HL-60 (cell line): ENCODE data around the gene FAM81B.

ENCODE experiments used
- DNase-seq, 2 experiments: peaks; one replicate each; pipeline ENCODE4 v3.0.0-alpha.2; 2010 to 2020; ENCODE audit warnings: low read depth in 1 of 2, low spot score in 1 of 2
- H3K27ac ChIP-seq: fragments of 250-450 bp; sonication (Bioruptor Pico); replicated peaks from 2 replicates; pipeline ENCODE4 v1.5.1; 2020; ENCODE audit warnings: mild to moderate bottlenecking, moderate library complexity
- H3K27me3 ChIP-seq: fragments of 250-450 bp; sonication (Bioruptor Pico); 2 replicates; pipeline ENCODE4 v1.5.1; 2021; ENCODE audit warnings: mild to moderate bottlenecking, moderate library complexity; ENCODE audit not compliant: insufficient read depth, poor library complexity, severe bottlenecking
- H3K4me3 ChIP-seq: replicated peaks from 2 replicates; pipeline ENCODE4 v1.5.1; 2011; ENCODE audit warnings: mild to moderate bottlenecking, control low read depth, low read length; ENCODE audit not compliant: insufficient read depth
- GABPA ChIP-seq: IDR thresholded peaks from 2 replicates; pipeline ENCODE4 v1.6.1; 2012; ENCODE audit warnings: low read depth
- POLR2AphosphoS5 ChIP-seq: IDR thresholded peaks from 2 replicates; pipeline ENCODE4 v1.6.1; 2012; ENCODE audit warnings: low read depth
- SPI1 ChIP-seq: IDR thresholded peaks from 2 replicates; pipeline ENCODE4 v1.6.1; 2012; ENCODE audit warnings: low read depth, mild to moderate bottlenecking, borderline replicate concordance
- TF ChIP-seq, protein P1 (sequence below): IDR thresholded peaks from 2 replicates; pipeline ENCODE4 v1.6.1; 2012; ENCODE audit warnings: low read depth; ENCODE audit not compliant: insufficient replicate concordance
- TF ChIP-seq, protein P2 (sequence below): IDR thresholded peaks from one replicate; pipeline ENCODE4 v1.5.1; 2011; ENCODE audit warnings: low read length, control low read depth, inconsistent platforms; ENCODE audit not compliant: insufficient read depth

Gene FAM81B

DNA sequence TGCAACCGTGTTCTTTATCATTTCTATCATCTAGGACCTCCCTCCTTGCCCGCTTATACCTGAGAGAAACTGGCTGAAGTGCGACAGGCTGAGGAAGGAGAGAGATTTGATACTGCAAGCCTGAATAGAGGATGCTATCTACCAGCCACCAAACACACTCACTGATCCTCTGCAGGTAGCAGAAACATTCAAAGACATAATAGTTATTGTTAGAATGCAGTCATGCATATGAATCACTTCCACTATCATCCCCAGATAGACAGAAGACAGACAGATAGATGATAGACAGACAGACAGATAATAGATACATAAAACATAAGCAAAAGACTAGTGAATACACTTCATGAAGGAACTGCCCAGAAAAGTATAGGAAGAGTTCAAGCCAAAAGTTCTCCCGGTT lies 32.9 kb downstream of the FAM81B start:
- DNase-seq = no peak
- Histone ChIP-seq H3K27ac (no peak overlapping the region), H3K27me3 (no peaks in the 10 kb centered on the region), H3K4me3 (no peak overlapping the region)
- TF ChIP-seq, protein P1, sequence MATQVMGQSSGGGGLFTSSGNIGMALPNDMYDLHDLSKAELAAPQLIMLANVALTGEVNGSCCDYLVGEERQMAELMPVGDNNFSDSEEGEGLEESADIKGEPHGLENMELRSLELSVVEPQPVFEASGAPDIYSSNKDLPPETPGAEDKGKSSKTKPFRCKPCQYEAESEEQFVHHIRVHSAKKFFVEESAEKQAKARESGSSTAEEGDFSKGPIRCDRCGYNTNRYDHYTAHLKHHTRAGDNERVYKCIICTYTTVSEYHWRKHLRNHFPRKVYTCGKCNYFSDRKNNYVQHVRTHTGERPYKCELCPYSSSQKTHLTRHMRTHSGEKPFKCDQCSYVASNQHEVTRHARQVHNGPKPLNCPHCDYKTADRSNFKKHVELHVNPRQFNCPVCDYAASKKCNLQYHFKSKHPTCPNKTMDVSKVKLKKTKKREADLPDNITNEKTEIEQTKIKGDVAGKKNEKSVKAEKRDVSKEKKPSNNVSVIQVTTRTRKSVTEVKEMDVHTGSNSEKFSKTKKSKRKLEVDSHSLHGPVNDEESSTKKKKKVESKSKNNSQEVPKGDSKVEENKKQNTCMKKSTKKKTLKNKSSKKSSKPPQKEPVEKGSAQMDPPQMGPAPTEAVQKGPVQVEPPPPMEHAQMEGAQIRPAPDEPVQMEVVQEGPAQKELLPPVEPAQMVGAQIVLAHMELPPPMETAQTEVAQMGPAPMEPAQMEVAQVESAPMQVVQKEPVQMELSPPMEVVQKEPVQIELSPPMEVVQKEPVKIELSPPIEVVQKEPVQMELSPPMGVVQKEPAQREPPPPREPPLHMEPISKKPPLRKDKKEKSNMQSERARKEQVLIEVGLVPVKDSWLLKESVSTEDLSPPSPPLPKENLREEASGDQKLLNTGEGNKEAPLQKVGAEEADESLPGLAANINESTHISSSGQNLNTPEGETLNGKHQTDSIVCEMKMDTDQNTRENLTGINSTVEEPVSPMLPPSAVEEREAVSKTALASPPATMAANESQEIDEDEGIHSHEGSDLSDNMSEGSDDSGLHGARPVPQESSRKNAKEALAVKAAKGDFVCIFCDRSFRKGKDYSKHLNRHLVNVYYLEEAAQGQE = no peak
- TF ChIP-seq POLR2AphosphoS5 (no peak), GABPA (no peak), SPI1 (no peak)
- TF ChIP-seq, protein P2, sequence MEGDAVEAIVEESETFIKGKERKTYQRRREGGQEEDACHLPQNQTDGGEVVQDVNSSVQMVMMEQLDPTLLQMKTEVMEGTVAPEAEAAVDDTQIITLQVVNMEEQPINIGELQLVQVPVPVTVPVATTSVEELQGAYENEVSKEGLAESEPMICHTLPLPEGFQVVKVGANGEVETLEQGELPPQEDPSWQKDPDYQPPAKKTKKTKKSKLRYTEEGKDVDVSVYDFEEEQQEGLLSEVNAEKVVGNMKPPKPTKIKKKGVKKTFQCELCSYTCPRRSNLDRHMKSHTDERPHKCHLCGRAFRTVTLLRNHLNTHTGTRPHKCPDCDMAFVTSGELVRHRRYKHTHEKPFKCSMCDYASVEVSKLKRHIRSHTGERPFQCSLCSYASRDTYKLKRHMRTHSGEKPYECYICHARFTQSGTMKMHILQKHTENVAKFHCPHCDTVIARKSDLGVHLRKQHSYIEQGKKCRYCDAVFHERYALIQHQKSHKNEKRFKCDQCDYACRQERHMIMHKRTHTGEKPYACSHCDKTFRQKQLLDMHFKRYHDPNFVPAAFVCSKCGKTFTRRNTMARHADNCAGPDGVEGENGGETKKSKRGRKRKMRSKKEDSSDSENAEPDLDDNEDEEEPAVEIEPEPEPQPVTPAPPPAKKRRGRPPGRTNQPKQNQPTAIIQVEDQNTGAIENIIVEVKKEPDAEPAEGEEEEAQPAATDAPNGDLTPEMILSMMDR = no peak

DNA sequence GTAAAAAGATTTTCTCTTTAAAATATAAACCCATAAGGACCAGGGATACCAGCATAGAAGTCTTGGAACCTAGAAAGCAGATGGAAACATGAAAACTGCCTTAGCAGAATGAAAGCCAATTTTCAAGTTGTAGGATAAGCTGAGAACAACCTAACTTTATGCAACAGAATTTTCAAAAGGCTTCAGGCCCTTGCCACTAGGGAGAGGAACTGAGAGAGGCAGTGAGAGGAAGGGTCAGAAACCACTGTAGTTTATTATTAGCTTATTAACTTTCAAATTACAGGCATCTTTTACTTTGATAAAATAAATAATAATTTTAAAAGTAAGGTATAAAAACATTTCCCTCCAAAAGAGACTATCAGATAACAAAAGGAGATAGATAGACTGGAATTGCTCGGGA lies 33.4 kb downstream of the FAM81B start:
- Histone ChIP-seq H3K27me3 (no peaks in the 10 kb centered on the region), H3K27ac (no peak overlapping the region), H3K4me3 (no peak overlapping the region)
- TF ChIP-seq SPI1 = no peak
- TF ChIP-seq, protein P1 = no peak
- no peak for TF ChIP-seq POLR2AphosphoS5
- TF ChIP-seq GABPA = no peak
- TF ChIP-seq, protein P2 = no peak
- DNase-seq = no peak

DNA sequence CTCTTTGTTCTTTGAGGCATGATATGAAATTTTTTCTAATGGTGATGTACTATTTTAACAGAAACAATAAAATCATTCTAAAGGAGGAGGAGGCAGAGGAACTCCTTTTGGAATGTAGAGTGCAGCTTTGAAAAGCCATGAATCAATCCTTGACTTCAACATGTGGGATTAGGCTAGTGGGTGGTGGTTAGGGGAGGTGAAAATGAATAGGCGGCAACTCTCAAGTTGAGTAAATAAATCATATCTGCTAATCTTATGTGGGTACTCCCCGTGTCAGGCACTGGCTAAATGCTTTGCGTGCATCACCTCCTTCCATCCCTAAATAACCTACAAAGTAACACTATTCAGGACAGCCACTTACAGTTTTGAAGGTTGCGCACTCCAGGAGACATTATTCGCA lies 35.1 kb downstream of the FAM81B start:
- no peak overlapping the region for H3K27ac ChIP-seq
- no peak for DNase-seq
- no peak for TF ChIP-seq GABPA
- TF ChIP-seq, protein P2 = no peak
- no peak for TF ChIP-seq SPI1
- H3K27me3 ChIP-seq = no peaks in the 10 kb centered on the region
- H3K4me3 ChIP-seq = no peak overlapping the region

DNA sequence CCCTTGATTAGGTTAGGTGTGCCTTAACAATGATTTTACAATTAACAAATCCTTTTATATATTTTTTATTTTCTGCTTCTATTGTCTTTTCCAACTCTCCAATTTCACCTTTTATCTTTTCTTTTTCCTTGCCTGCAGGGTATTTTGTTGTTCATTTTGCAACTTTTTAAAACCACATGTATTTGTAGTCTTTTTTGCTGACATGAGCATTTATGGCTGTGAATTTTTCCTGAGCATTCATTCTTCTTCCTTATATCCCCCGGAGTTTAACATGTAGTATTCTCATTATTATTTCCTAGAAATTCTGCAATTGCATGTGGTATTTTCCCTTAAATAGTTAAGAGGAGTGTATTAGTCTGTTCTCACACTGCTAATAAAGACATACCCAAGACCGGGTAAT lies 41.6 kb downstream of the FAM81B start:
- TF ChIP-seq SPI1 = no peak
- TF ChIP-seq GABPA = no peak
- TF ChIP-seq POLR2AphosphoS5 = no peak
- TF ChIP-seq, protein P1 = no peak
- TF ChIP-seq, protein P2 = no peak
- no peak for DNase-seq
- Histone ChIP-seq H3K4me3 (no peak overlapping the region), H3K27me3 (no peaks in the 10 kb centered on the region), H3K27ac (no peak overlapping the region)
